Chondrocyte (in vitro differentiated cells): ENCODE results near the gene JPT2. TPM values are rescaled to one million over a fixed set of nuclear protein-coding genes. Genes with fewer than 3 reads are reported as not detected.

ENCODE experiments used
- DNase-seq: peaks from one replicate; pipeline ENCODE4 v3.0.0; 2021; ENCODE audit warnings: mixed read lengths, low spot score
- H3K27ac Mint-ChIP-seq: one replicate; pipeline ENCODE4 v1.8.0; 2021; ENCODE audit warnings: mild to moderate bottlenecking, moderate library complexity, mixed read lengths; ENCODE audit not compliant: unreplicated experiment
- H3K27me3 Mint-ChIP-seq: 2 replicates; pipeline ENCODE4 v1.8.0; 2021; ENCODE audit warnings: low read depth, mixed read lengths
- H3K36me3 Mint-ChIP-seq: 2 replicates; pipeline ENCODE4 v1.8.0; 2021; ENCODE audit warnings: low read depth, mixed read lengths
- H3K4me1 Mint-ChIP-seq: 2 replicates; pipeline ENCODE4 v1.8.0; 2021; ENCODE audit warnings: low read depth, mild to moderate bottlenecking, mixed read lengths
- H3K4me3 Mint-ChIP-seq: one replicate; pipeline ENCODE4 v1.8.0; 2021; ENCODE audit warnings: mild to moderate bottlenecking, moderate library complexity, mixed read lengths; ENCODE audit not compliant: unreplicated experiment
- H3K9me3 Mint-ChIP-seq: 2 replicates; pipeline ENCODE4 v1.8.0; 2021; ENCODE audit warnings: low read depth, mixed read lengths
- CTCF ChIP-seq: fragments of 200-600 bp; sonication (generic); IDR thresholded peaks from 2 replicates; pipeline ENCODE4 v1.5.0; 2021; ENCODE audit warnings: antibody characterized with exemption, mild to moderate bottlenecking, moderate library complexity
- total RNA-seq: library from RNA; stranded (reverse); gene quantifications from 3 replicates; pipeline ENCODE4 v1.2.1, GENCODE V29; 2021

JPT2 gene
- total RNA-seq, 1 donor from 2014 or later = 63.0 TPM

GRCh38 chr16:1674306-1674705, 3.8 kb upstream of the JPT2 start:
- Mint-ChIP-seq H3K27ac (peak overlapping the region; percentile 70), H3K4me1 (peaks cover 21% of the 10 kb centered on the region), H3K27me3 (no peaks in the 10 kb centered on the region), H3K4me3 (no peak overlapping the region), H3K9me3 (no peaks in the 10 kb centered on the region), H3K36me3 (peaks cover 36% of the 10 kb centered on the region)
- TF ChIP-seq CTCF = no peak
- DNase-seq = no peak

GRCh38 chr16:1674751-1675664, 3.1 kb upstream of the JPT2 start:
- Mint-ChIP-seq H3K36me3 (peaks cover 33% of the 10 kb centered on the region), H3K27ac (peak overlapping the region; percentile 70), H3K9me3 (no peaks in the 10 kb centered on the region), H3K4me3 (no peak overlapping the region), H3K4me1 (peaks cover 26% of the 10 kb centered on the region), H3K27me3 (no peaks in the 10 kb centered on the region)
- no peak for DNase-seq
- no peak for TF ChIP-seq CTCF

- Mint-ChIP-seq H3K4me3 (no peak overlapping the region), H3K4me1 (peaks cover 40% of the 10 kb centered on the region), H3K27me3 (no peaks in the 10 kb centered on the region)
These were observed 1.4 kb upstream of the JPT2 start for GRCh38 chr16:1676661-1677060.

GRCh38 chr16:1677339-1677738, 740 bp upstream of the JPT2 start:
- no peak for DNase-seq
- peaks cover 40% of the 10 kb centered on the region for H3K4me1 Mint-ChIP-seq
- H3K27me3 Mint-ChIP-seq = no peaks in the 10 kb centered on the region
- peaks cover 15% of the 10 kb centered on the region for H3K36me3 Mint-ChIP-seq
- no peak for TF ChIP-seq CTCF
- H3K9me3 Mint-ChIP-seq = no peaks in the 10 kb centered on the region
- H3K27ac Mint-ChIP-seq = peak overlapping the region; percentile 45
- H3K4me3 Mint-ChIP-seq = no peak overlapping the region

More at GRCh38 chr16:1676661-1677060, 1.4 kb upstream of the JPT2 start:
- no peak for TF ChIP-seq CTCF
- DNase-seq = peak; percentile 56
- no peak overlapping the region for H3K27ac Mint-ChIP-seq
- H3K36me3 Mint-ChIP-seq = peaks cover 22% of the 10 kb centered on the region
- H3K9me3 Mint-ChIP-seq = no peaks in the 10 kb centered on the region

- peaks cover 7% of the 10 kb centered on the region for H3K36me3 Mint-ChIP-seq
- DNase-seq = no peak
- H3K4me3 Mint-ChIP-seq = peak overlapping the region; percentile 92
- no peaks in the 10 kb centered on the region for H3K9me3 Mint-ChIP-seq
- peak; percentile 16 for TF ChIP-seq CTCF
- no peaks in the 10 kb centered on the region for H3K27me3 Mint-ChIP-seq
- H3K4me1 Mint-ChIP-seq = peaks cover 40% of the 10 kb centered on the region
- peak overlapping the region; percentile 82 for H3K27ac Mint-ChIP-seq
These were observed 520 bp downstream of the JPT2 start for GRCh38 chr16:1678500-1679098.
